T-cell (primary cell): ENCODE results near the gene PRSS37. TPM values are rescaled to one million over a fixed set of nuclear protein-coding genes. Genes with fewer than 3 reads are reported as not detected.

ENCODE experiments used
- ATAC-seq, 4 experiments: fragments of 200-7000 bp in 3 of 4; fragments of 150-1000 bp in 1 of 4; cut with Tn5 transposase; replicated peaks in 1 of 4; 1 replicate in 3 of 4; 2 replicates in 1 of 4; pipeline ENCODE4 v1.10.0; 2021; ENCODE audit warnings: moderate library complexity in 3 of 4, mild to moderate bottlenecking in 2 of 4, moderate number of reproducible peaks in 1 of 4
- CTCF ChIA-PET, 2 donors: fragments of 300-600 bp; sonication (Branson Sonifier 250); formaldehyde crosslinking; loops; one replicate each; lab custom pipeline; 2022; ENCODE audit warnings: antibody characterized with exemption in 2 of 2; lab: Charles Lee
- POLR2A ChIA-PET, 2 donors: fragments of 300-600 bp; sonication (Branson Sonifier 250); formaldehyde crosslinking; loops; one replicate each; lab custom pipeline; 2022; ENCODE audit warnings: antibody characterized with exemption in 2 of 2; lab: Charles Lee
- DNase-seq, 35 experiments: peaks; one replicate each; pipeline versions ENCODE4 v3.0.0 to v3.0.0-alpha.2; 2013 to 2023
- H3K27ac ChIP-seq: one replicate; pipeline ENCODE4 v1.5.1; 2013; ENCODE audit warnings: low read length
- H3K27me3 ChIP-seq, 2 experiments: replicated peaks in 1 of 2; 1 replicate in 1 of 2; 2 replicates in 1 of 2; pipeline versions ENCODE4 v1.6.1 to v1.7.0; 2013; ENCODE audit warnings: low read length in 1 of 2, mixed read lengths in 1 of 2; ENCODE audit not compliant: control insufficient read depth in 2 of 2, insufficient read depth in 2 of 2; ENCODE audit errors: extremely low read depth in 1 of 2
- H3K36me3 ChIP-seq, 2 donors: 1 replicate in 1 of 2; 2 replicates in 1 of 2; pipeline versions ENCODE4 v1.6.1 to v1.7.0; 2013; ENCODE audit warnings: low read length in 1 of 2; ENCODE audit not compliant: control insufficient read depth in 2 of 2, insufficient read depth in 1 of 2; ENCODE audit errors: extremely low read depth in 1 of 2
- H3K4me1 ChIP-seq, 2 experiments: 1 replicate in 1 of 2; 2 replicates in 1 of 2; pipeline versions ENCODE4 v1.6.1 to v1.7.0; 2013; ENCODE audit warnings: low read length in 2 of 2, mixed read lengths in 1 of 2; ENCODE audit not compliant: insufficient read depth in 2 of 2, control insufficient read depth in 1 of 2; ENCODE audit errors: extremely low read depth in 1 of 2
- H3K4me3 ChIP-seq, 2 donors: 1 replicate in 1 of 2; 2 replicates in 1 of 2; pipeline versions ENCODE4 v1.5.1 to v1.7.0; 2013; ENCODE audit warnings: mild to moderate bottlenecking in 2 of 2, low read length in 1 of 2, moderate library complexity in 1 of 2; ENCODE audit not compliant: control insufficient read depth in 1 of 2; ENCODE audit errors: extremely low read depth in 1 of 2
- H3K9me3 ChIP-seq: 2 replicates; pipeline ENCODE4 v1.7.0; 2013
- H3K27ac Mint-ChIP-seq, 2 donors: one replicate each; pipeline ENCODE4 v1.8.0; 2020 to 2021; ENCODE audit warnings: mild to moderate bottlenecking in 2 of 2, mixed read lengths in 2 of 2
- H3K27me3 Mint-ChIP-seq, 2 donors: one replicate each; pipeline ENCODE4 v1.8.0; 2021 to 2022; ENCODE audit warnings: mixed read lengths in 2 of 2
- H3K36me3 Mint-ChIP-seq: one replicate; pipeline ENCODE4 v1.8.0; 2021; ENCODE audit warnings: mixed read lengths
- H3K4me1 Mint-ChIP-seq, 3 donors: one replicate each; pipeline ENCODE4 v1.8.0; 2020 to 2022; ENCODE audit warnings: mixed read lengths in 3 of 3, mild to moderate bottlenecking in 1 of 3
- H3K4me3 Mint-ChIP-seq, 3 donors: one replicate each; pipeline ENCODE4 v1.8.0; 2020 to 2022; ENCODE audit warnings: mild to moderate bottlenecking in 3 of 3, mixed read lengths in 3 of 3, moderate library complexity in 3 of 3
- H3K9me3 Mint-ChIP-seq, 3 donors: one replicate each; pipeline ENCODE4 v1.8.0; 2020 to 2022; ENCODE audit warnings: mixed read lengths in 3 of 3
- WGBS: methylation state at CpG from one replicate; pipeline ENCODE4 v1.1.5; 2013; ENCODE audit warnings: missing lambda C conversion rate; ENCODE audit not compliant: insufficient coverage; 5-methylcytosine and 5-hydroxymethylcytosine counted together
- total RNA-seq, 35 experiments: library from RNA in 6 of 35; stranded (reverse) in 6 of 35; fragments of 120-200 nt in 1 of 35; gene quantifications; one replicate each; pipeline versions ENCODE4 v1.2.1 to v1.2.4 and lab custom pipeline; 2013 to 2026

The PRSS37 gene
- total RNA-seq (not detected), total RNA-seq (lab: John Stamatoyannopoulos, UW) (0 to 0.06 (median 0) reads per million in 29 experiments)
- not detected for total RNA-seq (2013)

- ChIA-PET POLR2A (no interaction called here), CTCF (no interaction called here)
- ATAC-seq (no peak), DNase-seq (no peak)
- no peaks in the 10 kb centered on the region for H3K36me3 Mint-ChIP-seq
- no peak within 1 kb of the TSS for H3K4me3 ChIP-seq
- H3K27me3 Mint-ChIP-seq, result no peaks in the 10 kb centered on the region
- H3K4me1 ChIP-seq, result no peaks in the 10 kb centered on the region
- no peak within 1 kb of the TSS for H3K27ac Mint-ChIP-seq
- no peaks in the 10 kb centered on the region for H3K9me3 ChIP-seq
- no peak within 1 kb of the TSS for H3K27ac ChIP-seq
- H3K4me3 Mint-ChIP-seq, result no peak within 1 kb of the TSS
- peaks cover 0 to 3% of the 10 kb centered on the region in 2 experiments for H3K27me3 ChIP-seq
- no peaks in the 10 kb centered on the region for H3K36me3 ChIP-seq
- H3K4me1 Mint-ChIP-seq, result no peaks in the 10 kb centered on the region
- H3K9me3 Mint-ChIP-seq, result no peaks in the 10 kb centered on the region
Observed at GRCh38 chr7:141841385-141841784, at the start of gene PRSS37. TSS of gene PRSS37 (minus strand) at chr7:141841485. CDS start at chr7:141841049, 436 bp downstream.

- Mint-ChIP-seq H3K4me3 (no peak overlapping the region), H3K36me3 (no peaks in the 10 kb centered on the region), H3K4me1 (no peaks in the 10 kb centered on the region), H3K27me3 (peaks cover 2 to 4% of the 10 kb centered on the region in 2 donors), H3K9me3 (no peaks in the 10 kb centered on the region), H3K27ac (no peak overlapping the region)
- H3K36me3 ChIP-seq, result no peaks in the 10 kb centered on the region
- DNase-seq (no peak), ATAC-seq (no peak)
- H3K9me3 ChIP-seq, result no peaks in the 10 kb centered on the region
- H3K4me3 ChIP-seq, result no peak overlapping the region
- POLR2A ChIA-PET, result no interaction called here
- no CpG with 5 or more reads among the region's 1 CpG for WGBS
- CTCF ChIA-PET, result no interaction called here
- no peak overlapping the region for H3K27ac ChIP-seq
- no peaks in the 10 kb centered on the region for H3K4me1 ChIP-seq
- H3K27me3 ChIP-seq, result no peaks in the 10 kb centered on the region
Observed at GRCh38 chr7:141889321-141889720, 48.0 kb upstream of the PRSS37 start.

GRCh38 chr7:141884539-141885225 is 43.4 kb upstream of the PRSS37 start:
- Histone ChIP-seq H3K4me3 (no peak overlapping the region), H3K4me1 (no peaks in the 10 kb centered on the region), H3K27me3 (peaks cover 0 to 3% of the 10 kb centered on the region in 2 experiments), H3K9me3 (no peaks in the 10 kb centered on the region), H3K27ac (no peak overlapping the region), H3K36me3 (no peaks in the 10 kb centered on the region)
- Mint-ChIP-seq H3K27ac (no peak overlapping the region), H3K27me3 (peaks cover 2 to 4% of the 10 kb centered on the region in 2 donors), H3K4me3 (no peak overlapping the region), H3K9me3 (no peaks in the 10 kb centered on the region), H3K4me1 (no peaks in the 10 kb centered on the region), H3K36me3 (no peaks in the 10 kb centered on the region)
- WGBS, result 83% methylated on average over 1 of the region's 5 CpGs
- ChIA-PET CTCF (no interaction called here), POLR2A (no interaction called here)
- ATAC-seq, result no peak
- DNase-seq, result no peak

GRCh38 chr7:141880960-141881359 is 39.7 kb upstream of the PRSS37 start:
- ChIA-PET POLR2A (no interaction called here), CTCF (no interaction called here)
- ATAC-seq, result no peak
- Mint-ChIP-seq H3K27me3 (peaks cover 0 to 2% of the 10 kb centered on the region in 2 donors), H3K36me3 (no peaks in the 10 kb centered on the region), H3K9me3 (peaks cover 0 to 7% (median 3%) of the 10 kb centered on the region in 3 donors), H3K27ac (no peak overlapping the region), H3K4me3 (no peak overlapping the region), H3K4me1 (no peaks in the 10 kb centered on the region)
- no peak for DNase-seq
- no peaks in the 10 kb centered on the region for H3K36me3 ChIP-seq
- no peaks in the 10 kb centered on the region for H3K4me1 ChIP-seq
- 65% methylated on average over 5 of the region's 5 CpGs for WGBS
- no peak overlapping the region for H3K27ac ChIP-seq
- no peaks in the 10 kb centered on the region for H3K9me3 ChIP-seq
- H3K27me3 ChIP-seq, result peaks cover 0 to 5% of the 10 kb centered on the region in 2 experiments
- H3K4me3 ChIP-seq, result no peak overlapping the region

GRCh38 chr7:141877365-141877764 is 36.1 kb upstream of the PRSS37 start:
- H3K4me1 Mint-ChIP-seq, result no peaks in the 10 kb centered on the region
- ChIA-PET POLR2A (no interaction called here), CTCF (no interaction called here)
- Histone ChIP-seq H3K4me3 (no peak overlapping the region), H3K36me3 (no peaks in the 10 kb centered on the region), H3K9me3 (no peaks in the 10 kb centered on the region), H3K4me1 (no peaks in the 10 kb centered on the region), H3K27me3 (peaks cover 0 to 5% of the 10 kb centered on the region in 2 experiments), H3K27ac (no peak overlapping the region)
- no peaks in the 10 kb centered on the region for H3K36me3 Mint-ChIP-seq
- DNase-seq (no peak), ATAC-seq (no peak)
- peaks cover 0 to 2% of the 10 kb centered on the region in 2 donors for H3K27me3 Mint-ChIP-seq
- H3K27ac Mint-ChIP-seq, result no peak overlapping the region
- H3K9me3 Mint-ChIP-seq, result peaks cover 0 to 8% (median 3%) of the 10 kb centered on the region in 3 donors
- H3K4me3 Mint-ChIP-seq, result no peak overlapping the region
- WGBS, result 100% methylated on average over 1 of the region's 3 CpGs

- POLR2A ChIA-PET, result no interaction called here
- WGBS, result 83% methylated on average over 1 of the region's 1 CpG
Observed at GRCh38 chr7:141876371-141876770, 35.1 kb upstream of the PRSS37 start.

More at GRCh38 chr7:141876371-141876770, 35.1 kb upstream of the PRSS37 start:
- Mint-ChIP-seq H3K27ac (no peak overlapping the region), H3K27me3 (peaks cover 0 to 2% of the 10 kb centered on the region in 2 donors), H3K4me3 (no peak overlapping the region), H3K9me3 (peaks cover 0 to 8% (median 3%) of the 10 kb centered on the region in 3 donors), H3K36me3 (no peaks in the 10 kb centered on the region), H3K4me1 (no peaks in the 10 kb centered on the region)
- Histone ChIP-seq H3K4me3 (no peak overlapping the region), H3K9me3 (no peaks in the 10 kb centered on the region), H3K36me3 (no peaks in the 10 kb centered on the region), H3K27me3 (peaks cover 0 to 5% of the 10 kb centered on the region in 2 experiments), H3K27ac (no peak overlapping the region), H3K4me1 (no peaks in the 10 kb centered on the region)
- DNase-seq, result no peak
- ATAC-seq, result no peak
- CTCF ChIA-PET, result no interaction called here
